ENCODE data around the gene DNLZ.
A peak's percentile ranks its signal among the peaks of the same experiment; 100 is the strongest.

The DNLZ gene

GRCh38 chr9:136372561-136373299, 9.2 kb upstream of the DNLZ start:
- Histone ChIP-seq H2BK15ac (ENCODE audit: low read depth, poor library complexity, severe bottlenecking) (peak overlapping the region; percentile 78), H3K4me2 (ENCODE audit: low read length, poor library complexity, severe bottlenecking) (peak overlapping the region; percentile 0), H2BK5ac (ENCODE audit: low read depth, low read length, poor library complexity, severe bottlenecking) (no peak overlapping the region), H3K36me3 (ENCODE audit: control insufficient read depth in 1 of 2, insufficient read depth in 2 of 2, low read depth in 1 of 2, low read length in 2 of 2) (peaks cover 26 to 56% of the 10 kb centered on the region in 2 experiments), H2BK120ac (ENCODE audit: low read depth, low read length) (no peak overlapping the region), H2BK12ac (ENCODE audit: low read length in 2 of 2) (peak overlapping the region; percentile 65 to 69), H2AK5ac (ENCODE audit: low read length, severe bottlenecking) (peak overlapping the region; percentile 63), H2AFZ (ENCODE audit: low read depth, low read length) (peak overlapping the region; percentile 67), H3K23ac (ENCODE audit: low read length in 2 of 2) (no peak overlapping the region), H3K4ac (ENCODE audit: low read depth in 1 of 2, low read length in 2 of 2) (peak overlapping the region; percentile 5 to 70), H3K27me3 (ENCODE audit: control insufficient read depth in 1 of 2, insufficient read depth in 1 of 2, low read length in 2 of 2) (no peaks in the 10 kb centered on the region), H3K27ac (ENCODE audit: low read length, poor library complexity, severe bottlenecking) (peak overlapping the region; percentile 61), H3K14ac (ENCODE audit: low read length in 2 of 2) (peak overlapping the region in 1 of 2 experiments; percentile 76), H3K79me1 (replicated peaks; ENCODE audit: low read length, poor library complexity, severe bottlenecking) (peaks cover 3% of the 10 kb centered on the region), H3K4me1 (ENCODE audit: control insufficient read depth, insufficient read depth, low read depth, low read length) (peaks cover 39% of the 10 kb centered on the region), H4K8ac (ENCODE audit: low read length) (peak overlapping the region; percentile 93), H3K18ac (ENCODE audit: low read depth in 1 of 2, low read length in 2 of 2) (peak overlapping the region; percentile 85 to 90), H3K9me3 (ENCODE audit: control insufficient read depth, low read length) (no peaks in the 10 kb centered on the region), H3K9ac (ENCODE audit: low read length) (peak overlapping the region; percentile 53), H3K4me3 (ENCODE audit: insufficient read depth in 1 of 2, low read depth in 1 of 2, low read length in 2 of 2) (peak overlapping the region in 1 of 2 experiments; percentile 33), H4K91ac (ENCODE audit: low read length) (peak overlapping the region; percentile 79)
- WGBS, result 50% methylated on average over 21 of the region's 21 CpGs
- DNase-seq, result peak; percentile 83

DNA sequence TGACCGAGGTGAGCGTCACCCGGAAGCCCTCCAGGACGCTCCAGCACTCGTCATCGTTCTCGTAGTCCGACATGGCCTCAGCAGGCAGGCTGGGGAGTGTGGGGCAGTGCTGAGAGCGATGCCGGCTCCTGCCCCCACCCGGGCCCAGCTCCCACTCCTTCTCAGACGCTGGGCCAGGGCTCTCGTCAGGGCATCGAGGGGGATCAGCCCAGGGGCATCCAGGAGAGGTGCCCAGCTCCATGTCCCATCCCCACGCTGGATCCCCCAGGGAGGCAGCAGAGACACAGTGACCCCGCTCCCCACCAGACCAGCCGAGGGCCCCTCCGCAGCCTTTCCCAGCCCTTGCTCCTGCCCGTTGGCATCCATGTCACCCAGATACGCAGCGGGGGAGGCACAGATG, 8.5 kb upstream of the DNLZ start:
- Histone ChIP-seq H3K27me3 (ENCODE audit: control insufficient read depth in 1 of 2, insufficient read depth in 1 of 2, low read length in 2 of 2) (no peaks in the 10 kb centered on the region), H3K14ac (ENCODE audit: low read length in 2 of 2) (peak overlapping the region in 1 of 2 experiments; percentile 56), H4K8ac (ENCODE audit: low read length) (peak overlapping the region; percentile 83), H3K9ac (ENCODE audit: low read length) (peak overlapping the region; percentile 53), H3K23ac (ENCODE audit: low read length in 2 of 2) (no peak overlapping the region), H2BK12ac (ENCODE audit: low read length in 2 of 2) (peak overlapping the region in 1 of 2 experiments; percentile 85), H3K4me2 (ENCODE audit: low read length, poor library complexity, severe bottlenecking) (no peak overlapping the region), H3K27ac (ENCODE audit: low read length, poor library complexity, severe bottlenecking) (peak overlapping the region; percentile 21), H3K4me3 (ENCODE audit: insufficient read depth in 1 of 2, low read depth in 1 of 2, low read length in 2 of 2) (no peak overlapping the region), H2BK120ac (ENCODE audit: low read depth, low read length) (peak overlapping the region; percentile 1), H2AK5ac (ENCODE audit: low read length, severe bottlenecking) (peak overlapping the region; percentile 23), H3K79me1 (replicated peaks; ENCODE audit: low read length, poor library complexity, severe bottlenecking) (peaks cover 3% of the 10 kb centered on the region), H3K4me1 (ENCODE audit: control insufficient read depth, insufficient read depth, low read depth, low read length) (peaks cover 41% of the 10 kb centered on the region), H3K18ac (ENCODE audit: low read depth in 1 of 2, low read length in 2 of 2) (peak overlapping the region; percentile 85 to 90), H2BK5ac (ENCODE audit: low read depth, low read length, poor library complexity, severe bottlenecking) (no peak overlapping the region), H3K36me3 (ENCODE audit: control insufficient read depth in 1 of 2, insufficient read depth in 2 of 2, low read depth in 1 of 2, low read length in 2 of 2) (peaks cover 23 to 48% of the 10 kb centered on the region in 2 experiments), H3K9me3 (ENCODE audit: control insufficient read depth, low read length) (no peaks in the 10 kb centered on the region), H3K4ac (ENCODE audit: low read depth in 1 of 2, low read length in 2 of 2) (peak overlapping the region; percentile 5 to 70), H4K91ac (ENCODE audit: low read length) (peak overlapping the region; percentile 79), H2AFZ (ENCODE audit: low read depth, low read length) (no peak overlapping the region), H2BK15ac (ENCODE audit: low read depth, poor library complexity, severe bottlenecking) (no peak overlapping the region)
- 93% methylated on average over 21 of the region's 21 CpGs for WGBS
- no peak for DNase-seq

DNA sequence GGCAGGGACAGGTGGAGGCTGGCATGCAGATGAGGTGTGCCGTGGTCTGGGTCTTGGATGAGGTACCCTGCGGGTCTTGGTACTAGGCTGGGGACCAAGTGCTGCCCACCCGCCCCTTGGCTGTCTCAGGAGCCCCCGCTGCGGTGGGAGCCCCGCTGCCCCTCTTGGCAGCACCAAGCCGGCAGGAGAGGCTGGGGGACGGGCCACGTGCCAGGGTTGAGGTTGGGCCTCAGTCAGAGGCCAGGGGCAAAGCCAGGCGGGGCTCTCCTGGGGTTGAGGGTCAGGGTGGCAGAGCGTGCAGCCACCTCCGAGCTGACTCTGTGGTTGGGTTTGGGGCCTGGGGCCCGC, 8.0 kb upstream of the DNLZ start:
- H3K27me3 ChIP-seq (ENCODE audit: control insufficient read depth in 1 of 2, insufficient read depth in 1 of 2, low read length in 2 of 2), result no peaks in the 10 kb centered on the region
- H2BK120ac ChIP-seq (ENCODE audit: low read depth, low read length), result no peak overlapping the region
- no peak overlapping the region for H3K4me2 ChIP-seq (ENCODE audit: low read length, poor library complexity, severe bottlenecking)
- no peak overlapping the region for H3K14ac ChIP-seq (ENCODE audit: low read length in 2 of 2)
- H3K18ac ChIP-seq (ENCODE audit: low read depth in 1 of 2, low read length in 2 of 2), result no peak overlapping the region
- H3K4me3 ChIP-seq (ENCODE audit: insufficient read depth in 1 of 2, low read depth in 1 of 2, low read length in 2 of 2), result no peak overlapping the region
- no peaks in the 10 kb centered on the region for H3K9me3 ChIP-seq (ENCODE audit: control insufficient read depth, low read length)
- no peak overlapping the region for H3K9ac ChIP-seq (ENCODE audit: low read length)
- peaks cover 18 to 44% of the 10 kb centered on the region in 2 experiments for H3K36me3 ChIP-seq (ENCODE audit: control insufficient read depth in 1 of 2, insufficient read depth in 2 of 2, low read depth in 1 of 2, low read length in 2 of 2)
- no peak overlapping the region for H2BK12ac ChIP-seq (ENCODE audit: low read length in 2 of 2)
- no peak overlapping the region for H3K23ac ChIP-seq (ENCODE audit: low read length in 2 of 2)
- H3K79me1 ChIP-seq (replicated peaks; ENCODE audit: low read length, poor library complexity, severe bottlenecking), result peaks cover 2% of the 10 kb centered on the region
- H2BK5ac ChIP-seq (ENCODE audit: low read depth, low read length, poor library complexity, severe bottlenecking), result no peak overlapping the region
- no peak overlapping the region for H2BK15ac ChIP-seq (ENCODE audit: low read depth, poor library complexity, severe bottlenecking)
- H2AFZ ChIP-seq (ENCODE audit: low read depth, low read length), result no peak overlapping the region
- H3K4ac ChIP-seq (ENCODE audit: low read depth in 1 of 2, low read length in 2 of 2), result no peak overlapping the region
- over 99% methylated on average over 13 of the region's 13 CpGs for WGBS
- H3K27ac ChIP-seq (ENCODE audit: low read length, poor library complexity, severe bottlenecking), result no peak overlapping the region
- DNase-seq, result no peak
- no peak overlapping the region for H4K91ac ChIP-seq (ENCODE audit: low read length)
- peaks cover 41% of the 10 kb centered on the region for H3K4me1 ChIP-seq (ENCODE audit: control insufficient read depth, insufficient read depth, low read depth, low read length)
- no peak overlapping the region for H2AK5ac ChIP-seq (ENCODE audit: low read length, severe bottlenecking)
- no peak overlapping the region for H4K8ac ChIP-seq (ENCODE audit: low read length)

DNA sequence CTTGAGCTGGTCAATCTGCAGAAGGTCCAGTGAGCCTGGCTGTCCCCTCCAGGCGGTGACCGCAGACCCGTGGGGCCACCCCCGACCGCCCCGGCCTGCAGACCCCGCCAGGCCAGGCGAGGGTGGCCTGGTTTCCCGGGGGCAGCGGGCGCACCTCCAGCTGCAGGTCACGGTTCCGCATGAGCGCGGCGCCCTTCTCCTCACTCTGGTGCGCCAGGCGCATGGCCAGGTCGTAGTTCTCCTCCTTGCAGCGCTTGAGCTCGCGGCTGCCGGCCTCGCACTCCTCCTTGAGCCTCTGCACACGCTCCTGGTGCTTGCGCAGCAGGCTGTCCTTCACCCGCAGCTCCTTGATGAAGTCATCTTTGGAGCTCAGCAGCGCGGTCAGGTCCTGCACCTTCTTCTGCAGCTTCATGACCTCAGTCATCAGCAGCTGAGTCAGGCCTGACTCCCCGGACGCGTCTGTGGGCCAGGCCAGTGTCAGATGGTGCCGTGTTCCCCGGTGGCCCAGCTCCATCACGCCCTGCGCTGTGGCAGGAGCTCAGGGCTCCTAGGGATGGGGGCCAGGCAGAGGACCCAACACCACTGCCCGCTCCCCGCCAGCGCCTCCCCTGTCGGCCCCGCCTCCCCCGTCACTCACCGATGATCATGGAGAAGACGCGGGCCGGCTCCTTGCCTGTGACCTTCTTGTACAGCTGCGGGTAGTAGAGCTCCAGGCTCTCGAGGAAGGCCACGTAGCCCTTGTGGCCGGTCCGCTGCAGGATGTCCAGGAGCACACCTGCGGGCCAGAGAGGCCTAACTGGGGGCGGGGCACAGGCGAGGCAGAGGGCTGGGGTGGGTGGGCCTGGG, 7.4 kb upstream of the DNLZ start:
- no peak overlapping the region for H3K14ac ChIP-seq (ENCODE audit: low read length in 2 of 2)
- DNase-seq, result no peak
- no peak overlapping the region for H3K9ac ChIP-seq (ENCODE audit: low read length)
- H3K23ac ChIP-seq (ENCODE audit: low read length in 2 of 2), result no peak overlapping the region
- no peaks in the 10 kb centered on the region for H3K9me3 ChIP-seq (ENCODE audit: control insufficient read depth, low read length)
- H3K4me2 ChIP-seq (ENCODE audit: low read length, poor library complexity, severe bottlenecking), result no peak overlapping the region
- H2BK15ac ChIP-seq (ENCODE audit: low read depth, poor library complexity, severe bottlenecking), result no peak overlapping the region
- no peak overlapping the region for H3K4ac ChIP-seq (ENCODE audit: low read depth in 1 of 2, low read length in 2 of 2)
- H4K8ac ChIP-seq (ENCODE audit: low read length), result no peak overlapping the region
- H3K79me1 ChIP-seq (replicated peaks; ENCODE audit: low read length, poor library complexity, severe bottlenecking), result no peaks in the 10 kb centered on the region
- H3K27me3 ChIP-seq (ENCODE audit: control insufficient read depth in 1 of 2, insufficient read depth in 1 of 2, low read length in 2 of 2), result no peaks in the 10 kb centered on the region
- no peak overlapping the region for H2AK5ac ChIP-seq (ENCODE audit: low read length, severe bottlenecking)
- H3K4me3 ChIP-seq (ENCODE audit: insufficient read depth in 1 of 2, low read depth in 1 of 2, low read length in 2 of 2), result no peak overlapping the region
- no peak overlapping the region for H2AFZ ChIP-seq (ENCODE audit: low read depth, low read length)
- peaks cover 12 to 38% of the 10 kb centered on the region in 2 experiments for H3K36me3 ChIP-seq (ENCODE audit: control insufficient read depth in 1 of 2, insufficient read depth in 2 of 2, low read depth in 1 of 2, low read length in 2 of 2)
- 96% methylated on average over 54 of the region's 54 CpGs for WGBS
- H2BK120ac ChIP-seq (ENCODE audit: low read depth, low read length), result no peak overlapping the region
- no peak overlapping the region for H3K27ac ChIP-seq (ENCODE audit: low read length, poor library complexity, severe bottlenecking)
- H3K18ac ChIP-seq (ENCODE audit: low read depth in 1 of 2, low read length in 2 of 2), result no peak overlapping the region
- H2BK5ac ChIP-seq (ENCODE audit: low read depth, low read length, poor library complexity, severe bottlenecking), result no peak overlapping the region
- H3K4me1 ChIP-seq (ENCODE audit: control insufficient read depth, insufficient read depth, low read depth, low read length), result peaks cover 38% of the 10 kb centered on the region
- H2BK12ac ChIP-seq (ENCODE audit: low read length in 2 of 2), result no peak overlapping the region
- peak overlapping the region; percentile 34 for H4K91ac ChIP-seq (ENCODE audit: low read length)

Measured in mesenchymal stem cell (in vitro differentiated cells and primary cell).